K562 (cell line): ENCODE data around the gene OLFML2B. TPM values are rescaled to one million over a fixed set of nuclear protein-coding genes. Genes with fewer than 3 reads are reported as not detected.
A peak's percentile ranks its signal among the peaks of the same experiment; 100 is the strongest.

Experiments used
- ATAC-seq: fragments of 200-7000 bp; cut with Tn5 transposase; 3 replicates; pipeline ENCODE4 v1.9.1; 2020; ENCODE audit warnings: moderate library complexity
- BruUV-seq: library from RNA; stranded (reverse); fragments of 400-500 nt; replicated peaks from 2 replicates; lab custom pipeline; 2021; lab: Mats Ljungman, UMichigan
- CTCF ChIA-PET: fragments of 300-600 bp; formaldehyde crosslinking; extraction: SDS; loops from one replicate; lab custom pipeline; 2021; ENCODE audit warnings: low intra/inter-chr PET ratio; lab: Yijun Ruan, JAX
- POLR2A ChIA-PET: fragments of 300-600, 350-650 bp; sonication (Branson Sonifier 250); formaldehyde crosslinking; extraction: SDS; loops from one replicate; lab custom pipeline; 2021; ENCODE audit warnings: antibody characterized with exemption, inconsistent platforms; lab: Yijun Ruan, JAX
- DNase-seq, 4 experiments: peaks; one replicate each; pipeline versions ENCODE4 v3.0.0 to v3.0.0-alpha.2; 2011 to 2018; ENCODE audit warnings: low spot score in 3 of 4, mixed read lengths in 3 of 4; ENCODE audit errors: extremely low read depth in 1 of 4
- FAIRE-seq: peaks from 2 replicates; lab custom pipeline; 2011; peaks lifted over from hg19 to GRCh38; lab: Jason Lieb, UNC
- H2AFZ ChIP-seq: 2 replicates; pipeline ENCODE4 v1.6.0; 2011; ENCODE audit warnings: low read depth, low read length, control low read depth, inconsistent platforms
- H3K27ac ChIP-seq: fragments of 200-600 bp; 3 replicates; pipeline ENCODE4 v1.8.0; 2011; ENCODE audit warnings: low read depth, mild to moderate bottlenecking, control low read depth, inconsistent platforms, low read length, moderate library complexity, mixed read lengths; ENCODE audit errors: extremely low read depth
- H3K27me3 ChIP-seq, 2 experiments: fragments of 300-600 bp in 1 of 2; 2 replicates in 1 of 2; 3 replicates in 1 of 2; pipeline versions ENCODE4 v1.6.0 to v1.8.0; 2011; ENCODE audit warnings: inconsistent platforms in 2 of 2, low read length in 2 of 2, mild to moderate bottlenecking in 1 of 2, mixed read lengths in 1 of 2, moderate library complexity in 1 of 2; ENCODE audit not compliant: control insufficient read depth in 2 of 2, insufficient read depth in 2 of 2
- H3K36me3 ChIP-seq: fragments of 300-600 bp; 3 replicates; pipeline ENCODE4 v1.8.0; 2011; ENCODE audit warnings: mild to moderate bottlenecking, low read length, inconsistent platforms; ENCODE audit not compliant: control insufficient read depth, insufficient read depth
- H3K4me1 ChIP-seq, 2 experiments: fragments of 200-600 bp in 1 of 2; replicated peaks in 1 of 2; 2 replicates in 1 of 2; 3 replicates in 1 of 2; pipeline versions ENCODE4 v1.5.1 to v1.8.0; 2011; ENCODE audit warnings: inconsistent platforms in 2 of 2, low read length in 2 of 2, mild to moderate bottlenecking in 1 of 2, mixed read lengths in 1 of 2, moderate library complexity in 1 of 2; ENCODE audit not compliant: control insufficient read depth in 2 of 2, insufficient read depth in 2 of 2
- H3K4me2 ChIP-seq: 2 replicates; pipeline ENCODE4 v1.6.1; 2011; ENCODE audit warnings: low read length, control low read depth, inconsistent platforms, mixed read lengths; ENCODE audit not compliant: insufficient read depth
- H3K4me3 ChIP-seq: fragments of 200-600 bp; sonication (generic), shearing (Covaris generic); 2 replicates; pipeline ENCODE4 v1.5.1; 2016; ENCODE audit warnings: control low read depth, inconsistent platforms
- H3K79me2 ChIP-seq: fragments of 200-600 bp; 3 replicates; pipeline ENCODE4 v1.8.0; 2011; ENCODE audit warnings: low read length, inconsistent platforms; ENCODE audit not compliant: control insufficient read depth, insufficient read depth
- H3K9ac ChIP-seq, 2 experiments: 2 replicates each; pipeline versions ENCODE4 v1.6.0 to v1.6.1; 2011; ENCODE audit warnings: low read depth in 2 of 2, low read length in 2 of 2, control low read depth in 1 of 2, inconsistent platforms in 1 of 2, mild to moderate bottlenecking in 1 of 2, mixed read lengths in 1 of 2; ENCODE audit not compliant: insufficient read depth in 1 of 2
- H3K9me1 ChIP-seq: one replicate; pipeline ENCODE4 v1.6.0; 2011; ENCODE audit warnings: inconsistent platforms, mild to moderate bottlenecking, low read length, moderate library complexity; ENCODE audit not compliant: control insufficient read depth, insufficient read depth
- H3K9me3 ChIP-seq: replicated peaks from 2 replicates; pipeline ENCODE4 v1.5.1; 2011; ENCODE audit warnings: low read depth, low read length, inconsistent platforms; ENCODE audit not compliant: control insufficient read depth, insufficient read depth
- H4K20me1 ChIP-seq: replicated peaks from 2 replicates; pipeline ENCODE4 v1.6.1; 2011; ENCODE audit warnings: low read length, inconsistent platforms, mixed read lengths; ENCODE audit not compliant: control insufficient read depth, insufficient read depth
- BRCA1 ChIP-seq, 2 experiments: fragments of 450-650 bp in 1 of 2; sonication (generic) in 1 of 2; formaldehyde crosslinking in 1 of 2; IDR thresholded peaks; 2 replicates each; pipeline versions ENCODE4 v1.5.0 to v1.6.1; 2017 to 2020; ENCODE audit warnings: mild to moderate bottlenecking in 1 of 2, missing genetic modification reagents in 1 of 2
- EP300 ChIP-seq: IDR thresholded peaks from 2 replicates; pipeline ENCODE4 v1.6.1; 2012; ENCODE audit warnings: low read length, improper control_type of control experiment
- GATAD2A ChIP-seq: fragments of 450-650 bp; IDR thresholded peaks from 2 replicates; pipeline ENCODE4 v1.6.1; 2017
- GTF2F1 ChIP-seq: IDR thresholded peaks from 2 replicates; pipeline ENCODE4 v1.6.1; 2011; ENCODE audit warnings: low read depth, low read length, improper control_type of control experiment
- KHSRP ChIP-seq: fragments of 450-650 bp; IDR thresholded peaks from 2 replicates; pipeline ENCODE4 v1.6.1; 2017
- MTA3 ChIP-seq: fragments of 450-650 bp; formaldehyde crosslinking; IDR thresholded peaks from 2 replicates; pipeline ENCODE4 v1.6.1; 2017; ENCODE audit warnings: mild to moderate bottlenecking, borderline replicate concordance
- WGBS: fragments of 100-300 bp; shearing (Covaris generic); methylation state at CpG from one replicate; pipeline ENCODE4 v1.1.6; 2016; ENCODE audit warnings: low coverage, mixed read lengths; ENCODE audit not compliant: insufficient coverage; ENCODE audit errors: missing lambda C conversion rate; 5-methylcytosine and 5-hydroxymethylcytosine counted together
- in situ Hi-C: fragments of 300-500 bp; cut with MboI; formaldehyde crosslinking; loops from 4 replicates; pipeline ENCODE4 v1.15.0; 2018; ENCODE audit warnings: inconsistent platforms, mixed read lengths
- intact Hi-C: fragments of 100-400 bp; cut with micrococcal nuclease; formaldehyde crosslinking; loops from 2 replicates; pipeline ENCODE4 v1.14.2; 2022
- polyA plus RNA-seq, 8 experiments: library from polyadenylated mRNA; depleted of rRNA in 4 of 8; stranded (reverse) in 5 of 8; unstranded in 3 of 8; fragments of >200 nt; fragmentation: Nextera tagmentation in 2 of 8; fragmentation: Illumina TruSeq in 1 of 8; extraction: Ambion mirVana in 2 of 8; extraction: Trizol in 1 of 8; gene quantifications; 2 replicates each; pipeline versions ENCODE4 v1.2.1 to v1.2.3, GENCODE V29; 2011 to 2014; ENCODE audit warnings: inconsistent platforms in 1 of 8, missing spikeins in 1 of 8
- total RNA-seq, 7 experiments: library from RNA; depleted of rRNA in 6 of 7; stranded (reverse); fragments of >200 nt in 6 of 7; fragmentation: Illumina TruSeq in 2 of 7; extraction: Trizol in 2 of 7; gene quantifications; 2 replicates each; pipeline versions ENCODE4 v1.2.1 to v1.2.3, GENCODE V29; 2011 to 2021; ENCODE audit warnings: low replicate concordance in 1 of 7

The OLFML2B gene
- total and polyA plus RNA-seq, 9 of the 15 experiments (the other 6 are each of a cell fraction or from before 2014, with no cell fraction given): not detected

DNA sequence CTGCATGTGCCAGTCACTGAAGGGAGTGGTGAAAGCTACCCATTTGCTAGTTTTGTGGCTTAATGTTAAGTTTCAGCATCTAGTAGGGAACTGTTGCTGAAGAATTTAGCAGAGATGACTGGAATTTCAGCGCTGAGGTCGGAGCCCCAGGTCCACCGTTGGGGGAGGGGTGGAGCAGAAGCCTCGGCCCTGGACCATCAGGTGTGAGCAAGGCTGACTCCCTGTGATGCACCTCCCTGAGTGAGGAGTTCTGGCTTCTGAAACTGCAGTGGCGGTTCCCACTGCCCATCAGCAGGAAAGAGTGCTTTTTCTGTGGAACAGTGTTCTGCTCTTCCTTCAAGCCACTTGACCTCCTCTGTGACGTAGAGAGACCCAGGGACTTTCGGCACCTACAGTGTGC, 47.2 kb upstream of the OLFML2B start:
- CTCF ChIA-PET: no interaction called here
- Histone ChIP-seq H3K4me3 (no peak overlapping the region), H3K9me3 (no peaks in the 10 kb centered on the region), H3K4me1 (peaks cover 8 to 12% of the 10 kb centered on the region in 2 experiments; a peak in 4 of 5 replicates), H4K20me1 (peaks cover 8% of the 10 kb centered on the region; the same call in 1 of the 2 replicates), H3K9me1 (no peaks in the 10 kb centered on the region), H3K27ac (no peak overlapping the region), H3K36me3 (no peaks in the 10 kb centered on the region), H3K27me3 (peaks cover 16 to 23% of the 10 kb centered on the region in 2 experiments), H3K79me2 (no peaks in the 10 kb centered on the region), H3K4me2 (no peak overlapping the region), H3K9ac (no peak overlapping the region), H2AFZ (no peak overlapping the region)
- WGBS: 18% methylated on average over 7 of the region's 7 CpGs
- TF ChIP-seq MTA3 (no peak), KHSRP (no peak), EP300 (no peak), BRCA1 (IDR thresholded peaks at IDR 0.05) (no peak), BRCA1 (CRISPR knock-in tag; IDR thresholded peaks at IDR 0.05) (peak; percentile 68; the same call in 1 of the 2 replicates), GATAD2A (no peak), GTF2F1 (no peak)
- no TSS peak for BruUV-seq
- POLR2A ChIA-PET: interaction anchor here (1.6 kb wide), 1 partner anchor 16 kb away, joined by 8 read pairs; no protein-coding TSS in a partner anchor
- intact Hi-C loops (no loop called here), in situ Hi-C loops (no loop called here)
- ATAC-seq: no peak
- no peak for DNase-seq
- no peak for FAIRE-seq
